ENCODE data around the gene STAT1. TPM values are rescaled to one million over a fixed set of nuclear protein-coding genes. Genes with fewer than 3 reads are reported as not detected.

The STAT1 gene
- polyA plus RNA-seq, 1 donor from 2014 or later, result 4.9 TPM

DNA sequence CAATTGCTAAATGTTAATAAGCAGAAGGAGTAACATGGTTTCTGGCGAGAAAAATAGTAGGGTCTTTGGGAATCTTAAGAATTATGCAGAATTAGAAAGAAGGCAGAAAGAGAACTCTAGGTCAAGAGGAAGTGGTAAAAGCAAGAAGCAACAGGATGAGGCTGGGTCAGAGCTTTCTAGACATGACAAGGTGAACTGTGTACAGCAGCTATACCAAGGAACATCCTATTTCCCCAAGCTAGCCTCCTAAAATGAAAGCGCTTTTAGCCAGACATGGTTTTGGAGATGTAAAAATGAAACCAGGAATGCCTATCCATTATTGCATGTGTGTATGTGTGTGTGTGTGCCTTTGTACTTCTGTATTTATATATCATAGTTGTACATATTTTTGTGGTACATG lies 42.3 kb upstream of the STAT1 start:
- H3K79me2 ChIP-seq (replicated peaks; ENCODE audit: insufficient read depth, low read length), result no peaks in the 10 kb centered on the region
- H3K9me3 ChIP-seq (ENCODE audit: low read length), result no peaks in the 10 kb centered on the region
- TF ChIP-seq SMC3 (conservative IDR thresholded peaks at IDR 0.05; ENCODE audit: poor library complexity), result no peak
- no peak for TF ChIP-seq TAF1 (IDR thresholded peaks at IDR 0.05; ENCODE audit: low read depth)
- no peak for TF ChIP-seq POLR2AphosphoS5 (IDR thresholded peaks at IDR 0.05)
- no peaks in the 10 kb centered on the region for H3K27me3 ChIP-seq (ENCODE audit: insufficient read depth, low read depth, low read length)
- H3K9me2 ChIP-seq (ENCODE audit: insufficient read depth, low read length), result no peaks in the 10 kb centered on the region
- H3K4me2 ChIP-seq (ENCODE audit: low read length), result no peak overlapping the region
- no peaks in the 10 kb centered on the region for H3F3A ChIP-seq (ENCODE audit: insufficient read depth, low read length, poor library complexity, severe bottlenecking)
- H3K36me3 ChIP-seq (ENCODE audit: insufficient read depth, low read length), result no peaks in the 10 kb centered on the region
- H4K20me1 ChIP-seq (ENCODE audit: insufficient read depth), result no peaks in the 10 kb centered on the region
- no peak overlapping the region for H3K9ac ChIP-seq (ENCODE audit: low read length)
- H3K4me3 ChIP-seq (ENCODE audit: low read length), result no peak overlapping the region
- H3K27ac ChIP-seq (ENCODE audit: low read length), result no peak overlapping the region
- no peak overlapping the region for H2AFZ ChIP-seq (ENCODE audit: low read depth, low read length)

- H4K20me1 ChIP-seq (ENCODE audit: insufficient read depth), result no peaks in the 10 kb centered on the region
- no peak overlapping the region for H3K9ac ChIP-seq (ENCODE audit: low read length)
- no peaks in the 10 kb centered on the region for H3K9me2 ChIP-seq (ENCODE audit: insufficient read depth, low read length)
- H3K79me2 ChIP-seq (replicated peaks; ENCODE audit: insufficient read depth, low read length), result no peaks in the 10 kb centered on the region
- no peaks in the 10 kb centered on the region for H3K36me3 ChIP-seq (ENCODE audit: insufficient read depth, low read length)
- no peak overlapping the region for H3K4me2 ChIP-seq (ENCODE audit: low read length)
- no peaks in the 10 kb centered on the region for H3K27me3 ChIP-seq (ENCODE audit: insufficient read depth, low read depth, low read length)
- H3K27ac ChIP-seq (ENCODE audit: low read length), result no peak overlapping the region
- H2AFZ ChIP-seq (ENCODE audit: low read depth, low read length), result no peak overlapping the region
- H3F3A ChIP-seq (ENCODE audit: insufficient read depth, low read length, poor library complexity, severe bottlenecking), result no peaks in the 10 kb centered on the region
- H3K9me3 ChIP-seq (ENCODE audit: low read length), result no peaks in the 10 kb centered on the region
- no peak overlapping the region for H3K4me3 ChIP-seq (ENCODE audit: low read length)
- no peak for TF ChIP-seq EZH2 (IDR thresholded peaks at IDR 0.05; ENCODE audit: borderline replicate concordance, insufficient read depth, low read length, poor library complexity, severe bottlenecking)
- TF ChIP-seq, protein P1, sequence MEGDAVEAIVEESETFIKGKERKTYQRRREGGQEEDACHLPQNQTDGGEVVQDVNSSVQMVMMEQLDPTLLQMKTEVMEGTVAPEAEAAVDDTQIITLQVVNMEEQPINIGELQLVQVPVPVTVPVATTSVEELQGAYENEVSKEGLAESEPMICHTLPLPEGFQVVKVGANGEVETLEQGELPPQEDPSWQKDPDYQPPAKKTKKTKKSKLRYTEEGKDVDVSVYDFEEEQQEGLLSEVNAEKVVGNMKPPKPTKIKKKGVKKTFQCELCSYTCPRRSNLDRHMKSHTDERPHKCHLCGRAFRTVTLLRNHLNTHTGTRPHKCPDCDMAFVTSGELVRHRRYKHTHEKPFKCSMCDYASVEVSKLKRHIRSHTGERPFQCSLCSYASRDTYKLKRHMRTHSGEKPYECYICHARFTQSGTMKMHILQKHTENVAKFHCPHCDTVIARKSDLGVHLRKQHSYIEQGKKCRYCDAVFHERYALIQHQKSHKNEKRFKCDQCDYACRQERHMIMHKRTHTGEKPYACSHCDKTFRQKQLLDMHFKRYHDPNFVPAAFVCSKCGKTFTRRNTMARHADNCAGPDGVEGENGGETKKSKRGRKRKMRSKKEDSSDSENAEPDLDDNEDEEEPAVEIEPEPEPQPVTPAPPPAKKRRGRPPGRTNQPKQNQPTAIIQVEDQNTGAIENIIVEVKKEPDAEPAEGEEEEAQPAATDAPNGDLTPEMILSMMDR (IDR thresholded peaks at IDR 0.05; ENCODE audit: poor library complexity, severe bottlenecking), result no peak
- TF ChIP-seq TAF1 (IDR thresholded peaks at IDR 0.05; ENCODE audit: low read depth), result no peak
- TF ChIP-seq SMC3 (conservative IDR thresholded peaks at IDR 0.05; ENCODE audit: poor library complexity), result no peak
- TF ChIP-seq EP300 (conservative IDR thresholded peaks at IDR 0.05; ENCODE audit: poor library complexity, severe bottlenecking), result no peak
- no peak for TF ChIP-seq POLR2AphosphoS5 (IDR thresholded peaks at IDR 0.05)
Measured at GRCh38 chr2:191053256-191053655, 39.3 kb upstream of the STAT1 start.

DNA sequence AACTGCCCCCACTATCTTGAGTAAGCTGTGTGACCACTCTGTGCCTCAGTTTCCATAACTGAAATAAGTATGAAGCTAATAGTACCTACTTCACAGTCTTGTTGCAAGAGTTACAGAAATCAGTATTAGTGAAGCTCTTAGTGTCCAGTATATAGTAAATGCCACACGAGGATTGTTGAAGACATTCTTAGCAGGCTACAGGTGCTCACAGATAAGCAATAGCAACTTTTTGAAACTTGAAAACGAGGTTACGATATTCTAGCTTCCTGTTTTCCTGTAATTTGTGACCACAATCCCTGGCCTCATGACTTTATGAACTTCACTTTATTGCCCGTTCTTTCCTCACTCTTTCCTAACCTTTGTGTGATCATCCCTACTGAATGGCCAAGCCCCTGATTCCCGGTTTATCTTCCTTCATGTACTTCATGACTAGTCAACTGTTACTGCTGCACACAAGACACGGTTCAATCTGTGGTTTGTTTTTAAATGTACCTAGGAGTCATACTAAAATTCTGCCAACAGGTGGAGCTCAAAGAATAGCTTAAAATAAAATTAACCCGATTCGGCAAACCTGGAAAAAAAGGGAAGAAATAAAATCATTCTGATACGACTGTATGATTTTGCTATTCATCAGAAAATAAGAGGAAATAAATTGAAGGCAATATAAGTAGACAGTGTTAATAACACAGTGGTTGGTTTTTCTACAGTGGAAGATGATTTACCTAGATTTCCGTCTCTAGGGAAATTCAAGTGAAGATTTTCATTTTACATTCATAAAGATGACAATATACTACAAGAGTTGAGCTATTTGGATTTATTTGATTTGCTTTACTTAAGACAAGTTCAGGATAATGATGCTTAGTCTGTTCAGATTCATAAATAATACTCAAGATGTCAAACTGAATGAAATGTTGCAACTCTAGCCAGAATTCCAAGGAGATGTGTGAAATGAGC lies 38.1 kb upstream of the STAT1 start:
- Histone ChIP-seq H3K9ac (ENCODE audit: low read length) (no peak overlapping the region), H3K4me2 (ENCODE audit: low read length) (no peak overlapping the region)

More for the DNA sequence above, 38.1 kb upstream of the STAT1 start:
- no peaks in the 10 kb centered on the region for H4K20me1 ChIP-seq (ENCODE audit: insufficient read depth)
- peak; percentile 64 for TF ChIP-seq SMC3 (conservative IDR thresholded peaks at IDR 0.05; ENCODE audit: poor library complexity)
- no peak for TF ChIP-seq EP300 (conservative IDR thresholded peaks at IDR 0.05; ENCODE audit: poor library complexity, severe bottlenecking)
- TF ChIP-seq MXI1 (conservative IDR thresholded peaks at IDR 0.05; ENCODE audit: poor library complexity, severe bottlenecking), result no peak
- no peak for TF ChIP-seq REST (IDR thresholded peaks at IDR 0.05; ENCODE audit: borderline replicate concordance)
- peak; percentile 74 for TF ChIP-seq RAD21 (conservative IDR thresholded peaks at IDR 0.05)
- no peak for TF ChIP-seq EZH2 (IDR thresholded peaks at IDR 0.05; ENCODE audit: borderline replicate concordance, insufficient read depth, low read length, poor library complexity, severe bottlenecking)
- TF ChIP-seq, protein P1 (IDR thresholded peaks at IDR 0.05; ENCODE audit: poor library complexity, severe bottlenecking), result peak; percentile 70
- H3K36me3 ChIP-seq (ENCODE audit: insufficient read depth, low read length), result no peaks in the 10 kb centered on the region
- H3K79me2 ChIP-seq (replicated peaks; ENCODE audit: insufficient read depth, low read length), result no peaks in the 10 kb centered on the region
- no peaks in the 10 kb centered on the region for H3K9me3 ChIP-seq (ENCODE audit: low read length)
- H3F3A ChIP-seq (ENCODE audit: insufficient read depth, low read length, poor library complexity, severe bottlenecking), result no peaks in the 10 kb centered on the region
- no peak overlapping the region for H3K27ac ChIP-seq (ENCODE audit: low read length)
- no peaks in the 10 kb centered on the region for H3K9me2 ChIP-seq (ENCODE audit: insufficient read depth, low read length)
- H3K27me3 ChIP-seq (ENCODE audit: insufficient read depth, low read depth, low read length), result no peaks in the 10 kb centered on the region
- H3K4me3 ChIP-seq (ENCODE audit: low read length), result no peak overlapping the region
- no peak overlapping the region for H2AFZ ChIP-seq (ENCODE audit: low read depth, low read length)

All from neural cell (in vitro differentiated cells).